PC-3 (cell line): ENCODE measurements around the gene BOD1. TPM values are rescaled to one million over a fixed set of nuclear protein-coding genes. Genes with fewer than 3 reads are reported as not detected.

Experiments
- ATAC-seq: fragments of 200-7000 bp; cut with Tn5 transposase; 2 replicates; pipeline ENCODE4 v1.9.1; 2020; ENCODE audit warnings: mild to moderate bottlenecking, moderate library complexity
- BruUV-seq: library from RNA; stranded (reverse); fragments of 400-500 nt; replicated peaks from 2 replicates; lab custom pipeline; 2021; lab: Mats Ljungman, UMichigan
- CTCF ChIA-PET: fragments of 300-600 bp; sonication (Branson Sonifier 250); formaldehyde crosslinking; loops from one replicate; lab custom pipeline; 2022; ENCODE audit warnings: antibody characterized with exemption; lab: Charles Lee
- POLR2A ChIA-PET: fragments of 300-600 bp; sonication (Branson Sonifier 250); formaldehyde crosslinking; loops from one replicate; lab custom pipeline; 2022; ENCODE audit warnings: antibody characterized with exemption; ENCODE audit not compliant: unreplicated experiment; lab: Charles Lee
- DNase-seq: peaks from one replicate; pipeline ENCODE4 v3.0.0-alpha.2; 2015
- H2AFZ ChIP-seq: fragments of 300-600 bp; sonication (generic); 2 replicates; pipeline ENCODE4 v1.6.0; 2016; ENCODE audit warnings: antibody characterized with exemption, low read length
- H3F3A ChIP-seq: fragments of 300-600 bp; sonication (generic); one replicate; pipeline ENCODE4 v1.6.0; 2017; ENCODE audit warnings: antibody characterized with exemption, low read length, control low read depth, mild to moderate bottlenecking; ENCODE audit not compliant: unreplicated experiment
- H3K27ac ChIP-seq: fragments of 300-600 bp; sonication (generic); 2 replicates; pipeline ENCODE4 v1.5.1; 2016; ENCODE audit warnings: mild to moderate bottlenecking, low read length
- H3K27me3 ChIP-seq: fragments of 300-600 bp; sonication (generic); 2 replicates; pipeline ENCODE4 v1.6.1; 2016; ENCODE audit warnings: low read length, mixed read lengths
- H3K36me3 ChIP-seq: fragments of 300-600 bp; sonication (generic); 2 replicates; pipeline ENCODE4 v1.6.1; 2016; ENCODE audit warnings: low read depth, mixed run types, low read length, mixed read lengths
- H3K4me1 ChIP-seq: fragments of 300-600 bp; sonication (generic); 2 replicates; pipeline ENCODE4 v1.5.1; 2016; ENCODE audit warnings: low read length; ENCODE audit not compliant: insufficient read depth
- H3K4me2 ChIP-seq: fragments of 300-600 bp; sonication (generic); 2 replicates; pipeline ENCODE4 v1.6.0; 2016; ENCODE audit warnings: low read length
- H3K4me3 ChIP-seq: fragments of 300-600 bp; sonication (generic); 2 replicates; pipeline ENCODE4 v1.5.1; 2016; ENCODE audit warnings: mild to moderate bottlenecking, low read length, mixed read lengths
- H3K79me2 ChIP-seq: fragments of 300-600 bp; sonication (generic); 2 replicates; pipeline ENCODE4 v1.6.1; 2017; ENCODE audit warnings: low read length, mixed read lengths
- H3K9ac ChIP-seq: fragments of 300-600 bp; sonication (generic); 2 replicates; pipeline ENCODE4 v1.6.0; 2016; ENCODE audit warnings: mild to moderate bottlenecking, low read length
- H3K9me2 ChIP-seq: fragments of 300-600 bp; sonication (generic); replicated peaks from 2 replicates; pipeline ENCODE4 v1.6.1; 2016; ENCODE audit warnings: mixed run types, low read length, mixed read lengths
- H3K9me3 ChIP-seq: fragments of 300-600 bp; sonication (generic); 2 replicates; pipeline ENCODE4 v1.6.1; 2016; ENCODE audit warnings: low read length, mixed read lengths
- H4K20me1 ChIP-seq: fragments of 300-600 bp; sonication (generic); 2 replicates; pipeline ENCODE4 v1.6.1; 2016; ENCODE audit warnings: low read length, mixed read lengths
- EZH2 ChIP-seq: fragments of 300-600 bp; sonication (generic); IDR thresholded peaks from one replicate; pipeline ENCODE4 v1.6.1; 2017; ENCODE audit warnings: antibody characterized with exemption, mild to moderate bottlenecking, low read length; ENCODE audit not compliant: unreplicated experiment
- EZH2phosphoT487 ChIP-seq: fragments of 300-600 bp; sonication (generic); IDR thresholded peaks from 2 replicates; pipeline ENCODE4 v1.6.1; 2018; ENCODE audit warnings: mild to moderate bottlenecking, antibody characterized with exemption, low read length, borderline replicate concordance
- intact Hi-C: fragments of 100-400 bp; cut with micrococcal nuclease; formaldehyde crosslinking; loops from 2 replicates; pipeline ENCODE4 v1.9.0; 2023
- total RNA-seq: library from RNA; depleted of rRNA; stranded (reverse); fragments of >200 nt; gene quantifications from 2 replicates; pipeline ENCODE4 v1.2.3, GENCODE V29; 2014
- TF ChIP-seq, protein P1 (sequence below): fragments of 300-600 bp; sonication (generic); conservative IDR thresholded peaks from 2 replicates; pipeline ENCODE4 v1.5.1; 2017; ENCODE audit warnings: antibody characterized with exemption, low read depth, mild to moderate bottlenecking, low read length

BOD1 gene
- total RNA-seq, 1 experiment from 2014 or later = 153 TPM

DNA sequence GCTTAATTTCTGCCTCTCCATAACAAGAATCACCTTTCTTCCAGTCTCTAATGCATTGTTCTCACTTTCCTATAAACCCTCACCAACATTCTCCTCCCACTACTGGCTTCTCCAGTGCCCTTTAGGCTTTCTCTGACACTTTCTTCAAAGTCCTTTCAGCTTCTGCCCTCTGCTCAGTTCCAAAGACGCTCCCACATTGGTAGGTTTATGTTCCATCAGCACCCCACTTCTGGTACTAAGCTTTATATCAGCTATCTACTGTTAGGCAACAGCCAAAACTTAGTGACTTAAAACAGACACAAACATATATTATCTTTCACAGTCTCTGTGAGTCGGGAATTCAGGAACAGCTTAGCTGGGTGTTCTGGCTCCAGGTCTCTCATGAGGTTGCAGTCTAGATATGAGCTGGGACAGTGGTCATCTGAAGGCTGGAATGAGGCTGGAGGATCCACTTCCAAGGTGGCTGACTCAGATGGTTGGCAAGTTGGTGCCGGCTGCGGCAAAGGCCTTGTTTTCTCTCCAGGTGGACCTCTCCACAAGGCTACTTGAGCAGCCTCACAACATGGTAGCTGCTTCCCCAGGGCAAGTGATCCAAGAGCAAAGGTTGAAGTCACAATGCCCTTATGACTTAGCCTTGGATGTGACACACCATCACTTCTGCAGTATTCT is 37.4 kb downstream of the BOD1 start:
- Histone ChIP-seq H3K9me3 (peaks cover 8% of the 10 kb centered on the region; the same call in 1 of the 2 replicates), H3K9me2 (no peaks in the 10 kb centered on the region), H3K36me3 (no peaks in the 10 kb centered on the region), H2AFZ (no peak overlapping the region), H3K4me1 (no peaks in the 10 kb centered on the region), H3F3A (no peaks in the 10 kb centered on the region), H3K27ac (no peak overlapping the region), H3K79me2 (no peaks in the 10 kb centered on the region), H3K4me2 (no peak overlapping the region), H3K9ac (no peak overlapping the region), H3K27me3 (no peaks in the 10 kb centered on the region), H4K20me1 (no peaks in the 10 kb centered on the region), H3K4me3 (no peak overlapping the region)
- TF ChIP-seq EZH2phosphoT487 = no peak
- no peak for TF ChIP-seq EZH2
- TF ChIP-seq, protein P1, sequence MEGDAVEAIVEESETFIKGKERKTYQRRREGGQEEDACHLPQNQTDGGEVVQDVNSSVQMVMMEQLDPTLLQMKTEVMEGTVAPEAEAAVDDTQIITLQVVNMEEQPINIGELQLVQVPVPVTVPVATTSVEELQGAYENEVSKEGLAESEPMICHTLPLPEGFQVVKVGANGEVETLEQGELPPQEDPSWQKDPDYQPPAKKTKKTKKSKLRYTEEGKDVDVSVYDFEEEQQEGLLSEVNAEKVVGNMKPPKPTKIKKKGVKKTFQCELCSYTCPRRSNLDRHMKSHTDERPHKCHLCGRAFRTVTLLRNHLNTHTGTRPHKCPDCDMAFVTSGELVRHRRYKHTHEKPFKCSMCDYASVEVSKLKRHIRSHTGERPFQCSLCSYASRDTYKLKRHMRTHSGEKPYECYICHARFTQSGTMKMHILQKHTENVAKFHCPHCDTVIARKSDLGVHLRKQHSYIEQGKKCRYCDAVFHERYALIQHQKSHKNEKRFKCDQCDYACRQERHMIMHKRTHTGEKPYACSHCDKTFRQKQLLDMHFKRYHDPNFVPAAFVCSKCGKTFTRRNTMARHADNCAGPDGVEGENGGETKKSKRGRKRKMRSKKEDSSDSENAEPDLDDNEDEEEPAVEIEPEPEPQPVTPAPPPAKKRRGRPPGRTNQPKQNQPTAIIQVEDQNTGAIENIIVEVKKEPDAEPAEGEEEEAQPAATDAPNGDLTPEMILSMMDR = no peak
- DNase-seq (no peak), ATAC-seq (no peak)
- CTCF ChIA-PET = no interaction called here
- BruUV-seq = no TSS peak
- intact Hi-C loops = no loop called here
- POLR2A ChIA-PET = no interaction called here

DNA sequence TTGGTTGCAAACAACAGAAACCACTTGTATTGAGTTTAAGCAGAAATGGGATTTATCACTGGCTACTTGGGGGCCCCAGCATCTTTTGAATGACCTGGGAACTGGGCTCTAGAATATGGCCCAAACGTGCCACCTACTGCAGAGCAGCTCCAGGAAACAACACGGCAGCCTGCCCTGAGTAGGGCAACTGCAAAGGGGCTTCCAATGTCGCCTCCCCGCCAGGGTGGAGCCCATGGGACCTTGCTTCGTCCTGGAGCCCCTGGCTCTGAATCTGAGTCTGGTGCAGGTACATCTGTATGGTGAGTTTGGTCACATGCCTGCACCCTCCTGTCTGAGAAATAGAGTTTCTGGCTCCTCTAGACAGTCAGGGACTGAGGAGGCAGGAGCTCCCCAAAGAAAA is 38.6 kb downstream of the BOD1 start:
- CTCF ChIA-PET = no interaction called here
- H3K27me3 ChIP-seq = no peaks in the 10 kb centered on the region
- H3K9me2 ChIP-seq = no peaks in the 10 kb centered on the region
- H3K36me3 ChIP-seq = no peaks in the 10 kb centered on the region
- peaks cover 2% of the 10 kb centered on the region for H3K4me1 ChIP-seq
- no peaks in the 10 kb centered on the region for H3K79me2 ChIP-seq
- no peak overlapping the region for H3K27ac ChIP-seq
- H3K9ac ChIP-seq = no peak overlapping the region
- no peak overlapping the region for H3K4me2 ChIP-seq
- BruUV-seq = no TSS peak
- intact Hi-C loops = no loop called here
- no peak overlapping the region for H3K4me3 ChIP-seq
- H2AFZ ChIP-seq = no peak overlapping the region
- ATAC-seq (no peak), DNase-seq (no peak)
- TF ChIP-seq EZH2 (no peak), EZH2phosphoT487 (no peak)
- TF ChIP-seq, protein P1 = no peak
- peaks cover 8% of the 10 kb centered on the region; the same call in 1 of the 2 replicates for H3K9me3 ChIP-seq
- H4K20me1 ChIP-seq = no peaks in the 10 kb centered on the region
- no peaks in the 10 kb centered on the region for H3F3A ChIP-seq
- POLR2A ChIA-PET = no interaction called here

DNA sequence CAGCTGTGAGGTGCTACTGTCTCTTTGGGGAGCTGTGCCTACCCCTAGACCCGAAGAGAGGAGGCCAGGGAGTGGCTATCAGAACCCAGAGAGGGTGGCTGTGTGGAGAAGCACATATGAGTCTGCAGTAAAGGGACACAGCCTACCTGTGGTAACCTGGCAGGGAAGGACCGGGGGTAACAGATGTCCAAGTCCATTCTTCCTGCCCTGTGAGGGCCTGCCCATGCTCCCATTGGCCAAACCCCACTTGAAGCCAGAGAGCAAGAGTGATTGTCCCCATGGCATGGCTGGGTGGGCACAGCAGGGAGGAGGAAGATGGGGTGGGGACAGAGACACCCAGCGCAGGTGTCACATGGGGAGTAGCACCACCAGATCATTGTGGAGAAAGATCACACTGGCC is 39.3 kb downstream of the BOD1 start:
- Histone ChIP-seq H4K20me1 (no peaks in the 10 kb centered on the region), H3K9me3 (peaks cover 8% of the 10 kb centered on the region; the same call in 1 of the 2 replicates), H3K79me2 (no peaks in the 10 kb centered on the region), H3K4me1 (peaks cover 8% of the 10 kb centered on the region), H2AFZ (no peak overlapping the region), H3K9ac (no peak overlapping the region), H3K27me3 (no peaks in the 10 kb centered on the region), H3F3A (no peaks in the 10 kb centered on the region), H3K27ac (no peak overlapping the region), H3K4me2 (no peak overlapping the region), H3K4me3 (no peak overlapping the region), H3K36me3 (no peaks in the 10 kb centered on the region), H3K9me2 (no peaks in the 10 kb centered on the region)
- BruUV-seq = no TSS peak
- intact Hi-C loops = no loop called here
- DNase-seq (no peak), ATAC-seq (no peak)
- ChIA-PET CTCF (interaction anchor here (0.5 kb wide), 2 partner anchors 59 to 64 kb away, joined by 3 to 4 read pairs; no protein-coding TSS in a partner anchor), POLR2A (no interaction called here)
- TF ChIP-seq, protein P1 = no peak
- no peak for TF ChIP-seq EZH2phosphoT487
- no peak for TF ChIP-seq EZH2
